GM19035 (cell line): ENCODE measurements around the gene EPB41L4B.
A peak's percentile ranks its signal among the peaks of the same experiment; 100 is the strongest.

Experiments used
- ATAC-seq: cut with Tn5 transposase; IDR thresholded peaks from one replicate; pipeline ENCODE4 v1.9.1; 2021; ENCODE audit not compliant: unreplicated experiment

Gene EPB41L4B

GRCh38 chr9:109205526-109205925 is 115.3 kb downstream of the EPB41L4B start:
- ATAC-seq: no peak

- ATAC-seq: no peak
Observed at GRCh38 chr9:109203761-109204360, 117.0 kb downstream of the EPB41L4B start.

GRCh38 chr9:109199676-109200075 is 121.2 kb downstream of the EPB41L4B start:
- ATAC-seq: no peak

DNA sequence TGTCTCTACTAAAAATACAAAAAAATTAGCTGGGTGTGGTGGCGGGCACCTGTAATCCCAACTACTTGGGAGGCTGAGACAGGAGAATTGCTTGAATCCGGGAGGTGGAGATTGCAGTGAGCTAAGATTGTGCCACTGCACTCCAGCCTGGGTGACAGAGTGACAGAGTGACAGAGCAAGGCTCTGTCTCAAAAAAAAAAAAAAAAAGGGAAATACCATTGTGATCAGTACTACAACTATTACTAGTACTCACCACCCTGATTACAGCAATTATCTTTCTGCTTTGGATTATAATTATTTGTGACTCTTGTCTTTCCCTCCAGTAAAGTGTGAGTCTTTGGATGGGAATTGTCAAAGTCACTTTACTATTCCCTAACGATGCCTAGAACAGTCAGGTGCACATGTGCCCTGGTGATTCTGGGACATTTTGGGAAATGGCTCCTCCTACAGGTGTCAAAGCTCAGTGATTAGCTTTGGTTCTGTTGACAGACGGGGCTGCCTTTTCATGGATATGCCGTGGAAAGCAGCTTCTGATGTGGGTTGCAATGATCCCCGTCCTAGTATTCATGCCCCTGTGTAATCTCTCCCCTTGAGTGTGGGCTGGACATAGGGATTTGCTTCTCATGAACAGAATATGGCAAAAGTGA is 122.0 kb downstream of the EPB41L4B start:
- no peak for ATAC-seq

- ATAC-seq: no peak
Observed at GRCh38 chr9:109193974-109194556, 126.8 kb downstream of the EPB41L4B start.

- no peak for ATAC-seq
Observed at GRCh38 chr9:109192732-109193361, 128.0 kb downstream of the EPB41L4B start.

DNA sequence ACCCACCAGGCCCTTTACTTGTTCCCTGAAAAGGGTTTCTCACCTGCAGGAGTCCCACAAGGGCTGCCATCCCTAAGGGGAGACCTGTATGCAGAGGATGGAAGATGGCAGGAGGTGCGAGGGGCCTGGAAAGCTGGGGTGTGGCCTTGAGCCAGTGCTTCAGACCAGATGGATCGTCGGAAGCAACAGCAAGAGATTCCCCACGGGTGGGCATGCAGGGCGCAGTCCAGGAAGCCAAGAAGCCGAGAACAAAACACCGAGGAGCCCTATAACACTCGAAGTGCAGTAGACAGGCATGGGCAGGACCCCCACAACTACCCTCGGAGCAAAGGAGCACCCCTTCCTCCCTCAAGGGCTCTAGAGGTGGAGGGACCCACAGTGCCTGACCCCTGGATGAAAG is 129.1 kb downstream of the EPB41L4B start:
- ATAC-seq: no peak

- no peak for ATAC-seq
Observed at GRCh38 chr9:109190151-109190550, 130.7 kb downstream of the EPB41L4B start.

- ATAC-seq: no peak
Observed at GRCh38 chr9:109186857-109187520, 133.9 kb downstream of the EPB41L4B start.

DNA sequence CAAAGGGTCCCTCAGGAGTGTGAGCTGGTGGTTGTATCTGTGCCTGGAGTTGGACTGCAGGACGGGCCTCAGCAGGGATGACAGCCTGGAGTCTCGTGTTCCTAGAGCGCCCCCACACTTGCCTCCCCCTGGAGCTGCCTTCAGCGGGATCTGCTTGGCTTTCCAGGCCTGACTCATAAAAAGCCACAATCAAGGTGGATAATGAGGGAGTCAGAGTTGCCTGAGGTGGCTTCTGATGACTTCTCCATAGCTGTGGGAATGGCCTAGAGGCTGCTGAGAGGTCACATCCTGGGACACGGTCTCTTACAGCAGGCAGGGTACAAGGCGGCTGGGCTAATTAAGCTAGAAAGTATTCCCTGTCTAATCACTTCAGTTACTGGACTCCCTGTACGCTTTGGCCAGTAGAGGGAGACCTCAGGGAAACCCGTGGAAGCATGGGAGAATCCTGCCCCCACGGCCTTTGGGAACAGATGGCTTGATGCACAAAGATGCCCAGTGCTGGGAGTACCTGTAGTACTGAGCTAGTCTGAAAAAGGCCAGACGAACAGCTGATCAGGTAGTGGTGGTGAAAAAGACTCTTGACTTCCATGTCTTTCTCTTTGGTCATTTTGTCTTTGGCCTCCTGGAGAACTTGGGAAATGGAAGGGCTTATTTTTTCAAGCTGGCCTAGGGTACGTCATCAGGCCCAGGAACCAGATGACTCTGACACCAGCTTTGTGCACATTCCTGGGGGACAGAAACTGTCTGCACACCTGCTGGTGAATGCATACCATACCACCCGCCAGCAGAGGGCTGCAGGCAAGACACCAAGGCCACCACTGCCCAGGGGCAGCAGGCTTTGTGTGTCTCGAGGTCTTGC is 137.7 kb downstream of the EPB41L4B start:
- ATAC-seq: peak; percentile 53

DNA sequence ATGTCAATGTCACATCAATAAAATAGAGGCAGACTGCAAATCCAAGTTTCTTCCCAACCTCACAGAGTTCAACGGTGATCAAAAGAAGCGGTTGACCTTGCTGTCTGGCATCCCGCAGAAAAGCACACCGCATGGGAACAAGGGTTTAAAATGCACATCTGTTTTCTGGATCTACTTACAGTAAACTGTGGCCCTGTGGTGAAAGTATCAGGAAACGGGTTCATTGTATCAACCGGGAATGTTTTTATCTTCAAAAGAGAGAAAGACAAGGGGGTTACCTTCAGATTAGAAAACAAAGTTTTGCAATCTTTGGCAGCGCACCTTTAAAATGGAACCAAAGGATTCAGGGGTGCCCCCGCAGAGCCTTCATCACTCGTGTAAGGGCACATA is 138.3 kb downstream of the EPB41L4B start:
- ATAC-seq: no peak

- peak; percentile 66 for ATAC-seq
Observed at GRCh38 chr9:109181284-109181683, 139.6 kb downstream of the EPB41L4B start.

DNA sequence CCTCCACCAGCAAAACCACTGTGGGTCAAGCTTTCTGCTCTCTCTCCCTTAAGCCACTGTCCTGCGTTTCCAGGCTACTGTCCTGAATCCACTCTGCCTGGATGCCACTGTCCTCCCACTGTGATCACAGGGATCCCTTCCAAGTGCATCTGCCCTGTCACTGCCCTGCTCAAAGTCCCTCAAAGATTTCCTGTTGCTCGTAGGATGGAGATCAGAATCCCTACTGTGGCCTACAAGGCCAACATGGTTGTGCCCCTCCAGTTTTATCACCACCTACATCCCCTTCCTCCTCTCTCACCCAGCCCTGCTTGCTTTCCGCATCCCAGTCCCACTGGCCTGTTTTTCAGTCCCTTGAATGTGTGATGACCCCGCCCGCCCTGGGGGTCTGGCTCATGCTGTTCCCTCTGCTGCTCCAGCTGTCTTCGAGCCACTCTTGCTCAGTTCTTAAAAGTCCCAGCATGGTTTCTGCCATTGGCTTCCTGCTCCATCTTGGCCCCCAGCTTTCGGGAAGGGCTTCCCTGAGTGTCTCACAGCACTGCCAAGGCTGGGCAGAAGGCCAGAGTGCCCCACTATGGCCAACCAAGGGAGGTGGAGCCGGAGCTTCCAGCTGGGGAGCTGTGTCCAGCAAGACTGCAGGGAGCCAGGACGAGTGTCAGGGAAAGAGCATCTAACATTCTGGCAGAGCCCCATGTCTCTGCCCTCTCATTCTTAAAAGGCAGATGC is 140.9 kb downstream of the EPB41L4B start:
- no peak for ATAC-seq

- ATAC-seq: no peak
Observed at GRCh38 chr9:109176963-109177362, 143.9 kb downstream of the EPB41L4B start.

DNA sequence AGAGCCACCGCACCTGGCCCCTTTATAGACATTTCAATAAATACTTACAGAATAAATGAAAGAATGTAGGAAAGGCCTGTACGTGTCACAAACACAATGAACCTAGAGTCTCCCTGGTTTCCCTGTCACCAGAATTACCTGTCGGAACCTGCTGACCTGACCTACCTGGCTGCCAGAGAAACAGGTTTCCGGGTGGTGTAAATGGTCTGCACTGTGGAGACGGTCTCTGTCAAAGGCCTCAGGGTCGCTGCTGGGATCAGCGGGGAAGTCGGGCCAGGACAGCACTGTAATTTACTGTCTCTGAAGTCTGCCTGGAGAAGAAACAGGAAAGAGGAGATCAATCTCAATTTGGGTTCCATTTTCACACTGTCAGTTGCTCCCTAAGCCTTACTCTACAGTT is 144.5 kb downstream of the EPB41L4B start:
- ATAC-seq: no peak

DNA sequence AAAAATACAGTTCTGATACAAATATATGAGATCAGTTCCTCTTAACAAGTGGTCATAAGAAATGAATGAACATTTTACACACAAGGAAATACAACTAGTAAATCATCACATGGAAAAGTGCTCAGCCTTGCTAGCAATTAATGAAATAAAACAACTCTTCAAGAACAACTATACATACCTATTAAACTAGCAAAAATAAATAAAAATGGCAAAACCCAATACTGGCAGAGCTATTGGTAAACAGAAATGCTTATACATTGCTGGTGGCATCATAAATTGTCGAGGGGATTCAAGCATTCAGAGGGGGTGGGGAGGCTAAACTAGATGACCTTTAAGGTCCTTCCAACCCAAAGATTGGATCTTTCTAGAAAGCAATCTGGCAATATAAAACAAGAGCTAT is 147.9 kb downstream of the EPB41L4B start:
- no peak for ATAC-seq

DNA sequence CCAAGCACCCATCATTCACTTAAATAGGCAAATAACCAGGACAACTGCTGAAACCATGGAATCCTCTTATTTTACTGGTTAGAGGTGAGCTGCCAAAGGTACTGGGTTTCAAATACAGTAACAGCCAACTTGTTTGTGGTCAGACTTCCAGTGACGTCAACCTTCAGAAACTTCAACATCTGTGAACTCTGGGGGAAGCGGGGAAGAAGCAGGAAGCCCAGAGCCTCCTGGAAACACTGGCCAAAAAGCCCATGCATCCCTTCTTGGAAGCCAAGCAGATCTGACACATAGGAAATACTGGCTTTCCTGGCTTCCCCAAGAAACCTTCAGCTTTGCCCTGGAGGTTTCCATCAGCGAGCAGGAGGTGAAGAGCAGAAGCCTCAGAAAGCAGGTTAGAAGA is 148.9 kb downstream of the EPB41L4B start:
- ATAC-seq: no peak

DNA sequence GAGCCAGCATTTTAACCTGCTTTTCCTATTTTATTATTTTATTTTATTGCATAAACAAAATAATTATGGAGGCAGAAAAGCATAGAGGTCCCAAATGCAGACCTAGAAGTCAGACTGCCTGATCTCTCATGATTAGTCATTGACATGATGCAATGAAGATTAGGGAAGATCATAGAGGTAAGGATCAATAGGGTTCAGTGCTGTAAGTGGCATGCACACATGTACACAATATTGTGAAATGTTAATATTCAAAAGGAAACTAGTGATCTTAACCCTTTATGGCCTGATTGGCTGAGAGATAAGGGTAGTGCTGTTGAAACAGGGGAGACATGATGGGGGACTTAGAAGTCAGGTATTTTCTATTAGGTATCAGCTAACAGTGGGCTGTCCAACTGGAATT is 152.7 kb downstream of the EPB41L4B start:
- ATAC-seq: no peak

DNA sequence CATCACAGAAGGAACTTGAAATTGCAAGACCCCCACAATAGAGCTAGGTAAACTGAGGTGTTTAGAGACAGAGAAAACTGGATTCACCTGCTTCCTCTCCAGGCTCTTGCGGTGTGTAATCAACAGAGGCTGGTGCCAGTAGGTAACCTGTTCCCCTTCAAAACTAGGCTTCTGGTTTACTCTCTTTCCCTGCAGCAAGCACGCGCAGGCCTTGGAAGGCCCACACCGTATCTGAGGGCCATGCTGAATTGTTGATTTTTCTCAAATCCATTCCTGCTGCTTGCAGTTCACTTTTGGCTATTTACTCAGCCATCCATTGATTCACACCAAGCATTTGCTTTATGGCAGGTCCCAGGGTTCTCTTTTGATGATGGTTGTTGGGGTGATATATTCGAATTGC is 153.1 kb downstream of the EPB41L4B start:
- ATAC-seq: no peak
